Stimulated activated CD8-positive, alpha-beta memory T cell treated with anti-CD3 and anti-CD28 coated beads, Interleukin-15, amount 100 ng/mL, for 24 hours (primary cell): ENCODE results near the gene ZBTB7C.

Source experiments
- DNase-seq: peaks from one replicate; pipeline ENCODE4 v3.0.0-alpha.2; 2020; ENCODE audit warnings: low read depth

Gene ZBTB7C

GRCh38 chr18:48213791-48214190 lies 195.4 kb downstream of the ZBTB7C start:
- DNase-seq: no peak

GRCh38 chr18:48208432-48209140 lies 200.6 kb downstream of the ZBTB7C start:
- DNase-seq: no peak

GRCh38 chr18:48207733-48208132 lies 201.4 kb downstream of the ZBTB7C start:
- DNase-seq: no peak

- DNase-seq: no peak
Observed at GRCh38 chr18:48206887-48207286, 202.3 kb downstream of the ZBTB7C start.

- DNase-seq: no peak
Observed at GRCh38 chr18:48203961-48204666, 205.1 kb downstream of the ZBTB7C start.

GRCh38 chr18:48203288-48203945 lies 205.8 kb downstream of the ZBTB7C start:
- DNase-seq: no peak

GRCh38 chr18:48202350-48203260 lies 206.6 kb downstream of the ZBTB7C start:
- DNase-seq: no peak

- DNase-seq: no peak
Observed at GRCh38 chr18:48202006-48202348, 207.2 kb downstream of the ZBTB7C start.

GRCh38 chr18:48201337-48202005 lies 207.7 kb downstream of the ZBTB7C start:
- no peak for DNase-seq

GRCh38 chr18:48200631-48201336 lies 208.4 kb downstream of the ZBTB7C start:
- DNase-seq: no peak

GRCh38 chr18:48199399-48199798 lies 209.8 kb downstream of the ZBTB7C start:
- DNase-seq: no peak

GRCh38 chr18:48197819-48198218 lies 211.4 kb downstream of the ZBTB7C start:
- no peak for DNase-seq

GRCh38 chr18:48195787-48196186 lies 213.4 kb downstream of the ZBTB7C start:
- no peak for DNase-seq

GRCh38 chr18:48194591-48195181 lies 214.5 kb downstream of the ZBTB7C start:
- DNase-seq: no peak

- no peak for DNase-seq
Observed at GRCh38 chr18:48193521-48194492, 215.4 kb downstream of the ZBTB7C start.

- no peak for DNase-seq
Observed at GRCh38 chr18:48192542-48192941, 216.6 kb downstream of the ZBTB7C start.

- DNase-seq: no peak
Observed at GRCh38 chr18:48191494-48191893, 217.7 kb downstream of the ZBTB7C start.

GRCh38 chr18:48190994-48191393 lies 218.2 kb downstream of the ZBTB7C start:
- no peak for DNase-seq

- no peak for DNase-seq
Observed at GRCh38 chr18:48188609-48189008, 220.6 kb downstream of the ZBTB7C start.
